GM12872 (cell line): Measurements from ENCODE around the gene UBIAD1.

Source experiments
- TF ChIP-seq, protein P1 (sequence below): IDR thresholded peaks from 3 replicates; pipeline ENCODE4 v1.5.1; 2011; ENCODE audit warnings: low read depth, mild to moderate bottlenecking, low read length, moderate library complexity; ENCODE audit not compliant: insufficient read depth

Gene UBIAD1

DNA sequence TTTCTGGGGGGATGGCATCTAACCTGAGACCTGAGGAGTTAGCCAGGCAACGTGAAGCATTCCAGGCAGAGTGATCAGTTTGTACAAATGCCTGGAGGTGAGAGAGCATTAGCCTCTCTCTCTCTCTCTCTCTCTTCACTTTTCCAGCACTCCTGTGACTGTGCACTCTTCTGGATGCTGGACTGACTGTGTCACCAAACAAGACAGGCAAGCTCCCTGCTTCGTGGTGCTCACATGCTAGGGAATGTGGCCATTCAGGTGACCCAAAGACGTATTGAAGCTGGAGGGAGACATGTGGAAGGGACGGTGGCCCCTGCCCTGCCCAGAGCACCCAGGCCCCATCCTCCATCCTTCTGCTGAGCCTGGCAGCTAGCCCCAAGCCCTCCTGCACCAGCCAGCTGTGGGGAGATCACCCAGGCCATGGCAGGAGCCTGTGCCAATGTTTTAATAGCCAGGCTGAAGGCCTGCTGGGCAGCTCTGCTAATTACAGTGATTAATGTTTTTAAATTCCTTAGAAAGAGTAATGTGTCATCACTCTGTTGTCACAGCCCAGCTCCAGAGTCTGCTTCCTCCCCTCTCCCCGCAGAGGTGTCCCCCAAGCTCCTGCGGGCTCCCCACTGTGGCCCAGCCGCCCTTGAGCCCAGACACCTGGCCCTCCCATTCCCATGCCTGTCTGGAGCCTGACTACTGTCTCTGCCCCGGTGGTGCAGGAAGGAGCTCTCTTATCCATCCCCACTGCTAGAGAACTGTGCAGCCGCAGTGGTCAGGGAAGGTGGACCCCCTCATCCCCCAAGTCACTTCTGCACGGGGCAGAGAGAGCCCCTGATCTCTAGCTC, 48.9 kb downstream of the UBIAD1 start:
- TF ChIP-seq, protein P1, sequence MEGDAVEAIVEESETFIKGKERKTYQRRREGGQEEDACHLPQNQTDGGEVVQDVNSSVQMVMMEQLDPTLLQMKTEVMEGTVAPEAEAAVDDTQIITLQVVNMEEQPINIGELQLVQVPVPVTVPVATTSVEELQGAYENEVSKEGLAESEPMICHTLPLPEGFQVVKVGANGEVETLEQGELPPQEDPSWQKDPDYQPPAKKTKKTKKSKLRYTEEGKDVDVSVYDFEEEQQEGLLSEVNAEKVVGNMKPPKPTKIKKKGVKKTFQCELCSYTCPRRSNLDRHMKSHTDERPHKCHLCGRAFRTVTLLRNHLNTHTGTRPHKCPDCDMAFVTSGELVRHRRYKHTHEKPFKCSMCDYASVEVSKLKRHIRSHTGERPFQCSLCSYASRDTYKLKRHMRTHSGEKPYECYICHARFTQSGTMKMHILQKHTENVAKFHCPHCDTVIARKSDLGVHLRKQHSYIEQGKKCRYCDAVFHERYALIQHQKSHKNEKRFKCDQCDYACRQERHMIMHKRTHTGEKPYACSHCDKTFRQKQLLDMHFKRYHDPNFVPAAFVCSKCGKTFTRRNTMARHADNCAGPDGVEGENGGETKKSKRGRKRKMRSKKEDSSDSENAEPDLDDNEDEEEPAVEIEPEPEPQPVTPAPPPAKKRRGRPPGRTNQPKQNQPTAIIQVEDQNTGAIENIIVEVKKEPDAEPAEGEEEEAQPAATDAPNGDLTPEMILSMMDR: no peak

DNA sequence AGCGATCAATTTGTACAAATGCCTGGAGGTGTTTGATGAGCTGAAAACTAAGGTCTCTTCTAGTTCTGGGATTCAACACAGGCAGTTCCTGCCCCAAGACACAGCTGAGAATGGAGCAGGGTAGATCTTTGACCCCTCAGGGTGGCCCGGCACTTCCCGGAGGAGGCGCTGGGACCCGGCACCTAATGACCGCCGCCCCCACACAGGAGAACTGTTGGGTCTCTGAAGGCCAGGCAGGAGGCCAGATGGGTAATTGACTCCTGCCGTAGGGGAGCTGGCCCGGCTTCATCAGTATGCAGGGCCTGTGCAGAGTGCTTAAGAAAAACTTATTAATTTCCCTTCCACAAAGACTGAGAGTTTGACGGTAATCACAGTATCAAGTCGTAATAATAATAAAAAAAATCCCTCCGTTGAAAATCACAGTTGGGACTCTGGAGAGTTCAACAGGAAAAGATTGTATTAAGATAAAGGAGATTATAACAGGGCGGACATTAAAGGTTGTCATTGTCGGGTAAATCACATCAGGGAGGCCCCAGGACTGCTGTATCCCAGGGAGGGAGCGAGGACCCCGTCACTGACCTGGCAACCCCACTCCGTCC, 51.7 kb downstream of the UBIAD1 start:
- TF ChIP-seq, protein P1: no peak

DNA sequence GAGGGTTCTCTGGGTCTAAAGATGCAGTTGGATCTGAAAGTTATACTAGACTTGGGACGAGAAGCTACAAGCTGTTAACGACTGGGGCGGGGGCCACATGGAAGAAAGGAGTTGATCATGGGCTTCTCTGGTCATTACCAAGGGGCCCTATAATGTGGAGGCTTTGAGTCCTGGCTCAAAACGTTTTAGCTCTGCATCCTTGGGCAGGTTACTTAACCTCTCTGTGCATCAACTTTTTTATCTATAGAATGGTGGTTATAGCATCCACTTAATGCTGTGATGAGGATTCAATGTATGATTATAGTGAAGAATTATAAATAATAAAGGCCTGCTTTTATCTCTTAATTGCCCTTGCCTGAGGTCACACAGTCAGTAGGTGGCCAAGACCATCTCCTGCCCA, 53.1 kb downstream of the UBIAD1 start:
- TF ChIP-seq, protein P1: no peak

DNA sequence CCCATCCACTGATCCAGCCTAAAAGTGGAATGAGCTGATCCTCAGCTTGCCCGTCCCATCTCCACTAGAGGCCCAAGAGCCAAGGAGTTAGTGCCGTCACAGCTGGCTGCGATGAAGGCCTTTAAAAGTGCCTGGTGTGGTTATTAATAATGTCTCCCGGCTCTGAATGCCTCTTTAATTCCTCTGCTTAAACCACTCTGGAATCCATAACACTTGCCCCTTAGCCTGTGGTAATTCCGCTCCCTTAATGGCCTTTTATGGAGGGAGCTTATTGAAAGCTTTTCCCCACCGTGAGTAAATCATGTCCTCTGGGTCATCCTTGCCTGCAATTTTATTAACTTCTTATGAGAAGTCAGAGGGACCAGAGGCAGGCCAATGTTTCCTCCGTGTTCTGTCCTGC, 55.4 kb downstream of the UBIAD1 start:
- TF ChIP-seq, protein P1: no peak

GRCh38 chr1:11330411-11330810, 57.4 kb downstream of the UBIAD1 start:
- TF ChIP-seq, protein P1: no peak

DNA sequence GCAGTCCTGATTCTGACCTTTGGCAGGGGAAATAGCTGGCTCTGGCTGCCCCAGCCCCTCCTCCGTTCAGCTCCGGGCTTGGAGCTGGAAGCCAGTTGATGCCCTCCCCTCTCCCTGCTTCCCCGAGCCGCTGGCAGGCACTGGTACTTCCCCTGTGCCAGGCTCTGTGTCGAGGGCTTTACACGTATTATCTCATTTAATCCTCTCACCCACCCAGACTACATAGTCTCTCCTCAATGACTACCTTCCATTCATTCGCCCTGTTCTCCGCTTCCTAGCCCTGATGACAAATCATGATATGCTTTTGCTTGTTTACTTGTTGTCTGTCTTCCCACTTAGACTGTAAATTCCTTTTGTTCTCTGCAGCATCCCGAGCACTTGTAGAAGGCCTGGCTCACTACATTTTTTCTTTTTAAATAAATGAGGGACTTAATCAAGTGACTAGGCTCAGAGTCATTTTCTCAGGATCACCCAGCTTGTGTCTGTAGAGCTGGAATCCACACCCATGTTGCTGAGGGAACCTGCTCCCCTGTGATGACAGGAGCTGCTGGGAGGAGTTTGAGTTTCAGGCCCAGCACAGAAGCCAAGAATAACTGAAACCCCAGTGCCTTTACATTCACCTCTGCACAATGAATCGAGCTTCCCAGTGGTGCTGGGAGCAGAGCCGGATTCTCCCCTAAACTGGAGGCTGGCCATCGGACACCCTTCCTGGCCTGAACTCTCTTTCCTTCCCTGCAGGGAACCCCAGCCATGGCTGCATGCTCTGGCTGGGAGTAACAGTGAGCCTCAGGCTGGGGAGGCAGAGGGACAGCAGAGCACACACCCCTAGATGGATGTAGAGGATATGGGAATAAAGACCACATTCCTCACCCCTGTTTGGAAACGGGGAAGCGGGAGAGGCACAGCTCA, 58.3 kb downstream of the UBIAD1 start:
- TF ChIP-seq, protein P1: no peak
